Peyer's patch (tissue), 4 donors: ENCODE measurements around the gene CROCC. TPM values are rescaled to one million over a fixed set of nuclear protein-coding genes. Genes with fewer than 3 reads are reported as not detected.

ENCODE experiments used
- DNase-seq, 3 donors: peaks; one replicate each; pipeline ENCODE4 v3.0.0-alpha.2; 2017 to 2019
- H3K27ac ChIP-seq, 4 donors: fragments of 200-600 bp; sonication (generic); one replicate each; pipeline ENCODE4 v1.5.1; 2016 to 2019
- H3K27me3 ChIP-seq, 2 donors: fragments of 200-600 bp; sonication (generic); one replicate each; pipeline ENCODE4 v1.5.1; 2019
- H3K36me3 ChIP-seq, 3 donors: fragments of 200-600 bp; sonication (generic); one replicate each; pipeline ENCODE4 v1.5.1; 2016 to 2019
- H3K4me1 ChIP-seq, 4 donors: fragments of 200-600 bp; sonication (generic); one replicate each; pipeline ENCODE4 v1.5.1; 2016 to 2019
- H3K4me3 ChIP-seq, 4 donors: fragments of 200-600 bp; sonication (generic); 1 replicate in 3 of 4; 2 replicates in 1 of 4; pipeline ENCODE4 v1.5.1; 2016 to 2019; ENCODE audit warnings: mild to moderate bottlenecking in 1 of 4
- H3K9me3 ChIP-seq, 4 donors: fragments of 200-600 bp; sonication (generic); one replicate each; pipeline ENCODE4 v1.5.1; 2016 to 2019; ENCODE audit warnings: mild to moderate bottlenecking in 1 of 4
- POLR2A ChIP-seq, 2 donors: fragments of 450-650 bp; IDR thresholded peaks; one replicate each; pipeline ENCODE4 v1.5.1; 2017; ENCODE audit warnings: antibody characterized with exemption in 2 of 2, mild to moderate bottlenecking in 2 of 2, moderate library complexity in 2 of 2
- total RNA-seq, 4 donors: library from RNA; depleted of rRNA; stranded (reverse); fragments of >200 nt; gene quantifications; one replicate each; pipeline ENCODE4 v1.1.0, GENCODE V29; 2016
- TF ChIP-seq, protein P1 (sequence below), 6 experiments: fragments of 450-650 bp in 4 of 6; fragments of 200-600 bp in 2 of 6; sonication (generic) in 1 of 6; IDR thresholded peaks; one replicate each; pipeline ENCODE4 v1.5.1; 2017 to 2019; ENCODE audit warnings: antibody characterized with exemption in 6 of 6, mild to moderate bottlenecking in 3 of 6, moderate library complexity in 1 of 6

CROCC gene
- total RNA-seq, 4 donors from 2014 or later = 14.7 to 298 (median 45.1) TPM

DNA sequence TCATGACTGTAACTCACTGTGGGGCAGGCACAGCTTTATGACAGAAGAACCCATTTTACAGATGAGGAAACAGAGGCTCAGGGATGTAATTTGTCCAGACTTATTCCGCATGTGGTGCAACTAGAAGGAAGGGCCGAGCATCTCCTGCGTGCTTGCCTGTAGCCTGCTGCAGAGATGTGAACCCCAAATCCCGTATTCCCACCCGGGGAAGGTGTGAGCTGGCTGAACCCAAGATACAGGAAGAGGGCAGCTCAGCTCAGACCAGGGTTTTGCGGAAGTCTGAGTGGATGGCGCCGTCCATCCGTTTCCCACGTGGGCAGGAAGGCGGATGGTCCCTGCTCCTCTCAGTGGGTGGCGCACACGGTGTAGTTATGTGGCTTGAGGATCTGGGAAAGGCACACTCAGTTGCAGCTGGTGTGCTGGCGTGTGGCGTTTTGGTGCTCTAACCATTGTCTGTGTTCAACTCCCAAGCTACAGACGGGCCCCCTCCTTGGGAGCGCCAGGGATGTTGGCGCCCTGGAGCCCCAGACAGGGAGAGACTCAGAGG is 1.2 kb downstream of the CROCC start:
- H3K9me3 ChIP-seq = no peaks in the 10 kb centered on the region
- H3K27me3 ChIP-seq = no peaks in the 10 kb centered on the region
- no peak overlapping the region for H3K27ac ChIP-seq
- no peak for TF ChIP-seq POLR2A (IDR thresholded peaks at IDR 0.05)
- TF ChIP-seq, protein P1, sequence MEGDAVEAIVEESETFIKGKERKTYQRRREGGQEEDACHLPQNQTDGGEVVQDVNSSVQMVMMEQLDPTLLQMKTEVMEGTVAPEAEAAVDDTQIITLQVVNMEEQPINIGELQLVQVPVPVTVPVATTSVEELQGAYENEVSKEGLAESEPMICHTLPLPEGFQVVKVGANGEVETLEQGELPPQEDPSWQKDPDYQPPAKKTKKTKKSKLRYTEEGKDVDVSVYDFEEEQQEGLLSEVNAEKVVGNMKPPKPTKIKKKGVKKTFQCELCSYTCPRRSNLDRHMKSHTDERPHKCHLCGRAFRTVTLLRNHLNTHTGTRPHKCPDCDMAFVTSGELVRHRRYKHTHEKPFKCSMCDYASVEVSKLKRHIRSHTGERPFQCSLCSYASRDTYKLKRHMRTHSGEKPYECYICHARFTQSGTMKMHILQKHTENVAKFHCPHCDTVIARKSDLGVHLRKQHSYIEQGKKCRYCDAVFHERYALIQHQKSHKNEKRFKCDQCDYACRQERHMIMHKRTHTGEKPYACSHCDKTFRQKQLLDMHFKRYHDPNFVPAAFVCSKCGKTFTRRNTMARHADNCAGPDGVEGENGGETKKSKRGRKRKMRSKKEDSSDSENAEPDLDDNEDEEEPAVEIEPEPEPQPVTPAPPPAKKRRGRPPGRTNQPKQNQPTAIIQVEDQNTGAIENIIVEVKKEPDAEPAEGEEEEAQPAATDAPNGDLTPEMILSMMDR (IDR thresholded peaks at IDR 0.05) = no peak
- no peaks in the 10 kb centered on the region for H3K36me3 ChIP-seq
- no peak overlapping the region for H3K4me3 ChIP-seq
- peak in 1 of 3 donors; percentile 46 for DNase-seq
- peaks cover 0 to 10% (median 6%) of the 10 kb centered on the region in 4 donors for H3K4me1 ChIP-seq

DNA sequence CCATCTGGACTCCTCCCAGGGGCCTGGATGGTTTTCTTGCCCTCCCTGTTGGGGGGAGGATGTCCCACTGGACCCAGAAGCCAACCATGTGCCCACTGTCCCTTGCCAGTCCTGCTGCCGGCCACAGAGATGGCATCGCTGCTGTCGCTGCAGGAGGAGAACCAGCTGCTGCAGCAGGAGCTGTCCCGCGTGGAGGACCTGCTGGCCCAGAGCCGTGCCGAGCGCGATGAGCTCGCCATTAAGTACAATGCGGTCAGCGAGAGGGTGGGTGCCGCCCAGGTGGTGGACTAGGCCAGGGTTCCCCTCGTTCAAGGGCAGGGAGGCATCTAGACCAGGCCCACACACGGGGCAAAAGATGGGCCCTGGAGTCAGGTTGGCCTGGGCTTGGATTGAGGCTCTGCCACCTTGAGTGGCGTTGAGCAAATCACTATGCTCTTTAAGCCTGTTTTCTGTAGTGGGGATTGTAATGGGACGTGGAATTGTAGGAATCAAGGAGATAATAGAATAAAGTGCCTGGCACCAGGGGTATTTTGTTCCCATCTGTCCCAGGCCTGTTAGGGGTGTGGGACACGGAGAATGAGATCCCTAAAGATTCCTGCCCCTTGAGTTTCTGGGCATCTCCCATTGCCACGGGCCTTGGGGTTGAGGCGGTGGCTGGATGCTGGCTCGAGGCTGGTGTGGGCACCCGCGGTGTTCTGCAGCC is 2.6 kb downstream of the CROCC start:
- Histone ChIP-seq H3K4me3 (no peak overlapping the region), H3K36me3 (no peaks in the 10 kb centered on the region), H3K9me3 (no peaks in the 10 kb centered on the region), H3K4me1 (peaks cover 0 to 10% (median 6%) of the 10 kb centered on the region in 4 donors), H3K27me3 (no peaks in the 10 kb centered on the region), H3K27ac (no peak overlapping the region)
- TF ChIP-seq, protein P1 (IDR thresholded peaks at IDR 0.05) = no peak
- no peak for TF ChIP-seq POLR2A (IDR thresholded peaks at IDR 0.05)
- peak in 1 of 3 donors; percentile 47 for DNase-seq

DNA sequence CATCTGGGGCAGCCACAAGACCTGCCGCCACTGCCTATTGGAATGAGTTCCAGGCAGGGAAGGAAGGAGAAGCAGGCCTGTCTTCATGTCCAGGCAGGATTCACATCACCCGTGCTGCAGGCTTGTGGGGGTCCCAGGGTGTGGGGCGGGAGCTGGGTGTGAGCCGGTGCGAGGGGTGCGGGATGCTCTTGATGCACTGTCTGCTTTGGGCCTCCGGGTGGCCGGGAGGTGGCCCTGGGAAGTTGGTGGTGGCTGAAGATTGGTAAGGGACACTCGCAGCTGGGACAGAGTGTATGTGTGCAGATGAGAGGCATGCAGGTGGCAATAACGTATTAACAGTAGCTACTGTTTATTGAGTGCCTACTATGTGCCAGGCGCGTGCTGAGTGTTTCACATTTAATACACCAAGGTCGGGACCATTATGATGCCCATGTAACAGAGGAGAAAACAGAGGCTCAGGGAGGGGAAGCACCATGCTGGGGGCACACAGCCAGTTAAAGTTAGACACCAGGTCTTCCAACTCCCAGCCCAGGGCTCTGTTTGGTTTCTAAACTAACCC is 3.3 kb downstream of the CROCC start:
- TF ChIP-seq, protein P1 (IDR thresholded peaks at IDR 0.05) = no peak
- TF ChIP-seq POLR2A (IDR thresholded peaks at IDR 0.05) = no peak
- H3K27ac ChIP-seq = no peak overlapping the region
- peak in 2 of 3 donors; percentile 45 to 51 for DNase-seq
- H3K4me1 ChIP-seq = peaks cover 0 to 10% (median 6%) of the 10 kb centered on the region in 4 donors
- H3K9me3 ChIP-seq = no peaks in the 10 kb centered on the region
- no peak overlapping the region for H3K4me3 ChIP-seq
- no peaks in the 10 kb centered on the region for H3K27me3 ChIP-seq
- no peaks in the 10 kb centered on the region for H3K36me3 ChIP-seq

DNA sequence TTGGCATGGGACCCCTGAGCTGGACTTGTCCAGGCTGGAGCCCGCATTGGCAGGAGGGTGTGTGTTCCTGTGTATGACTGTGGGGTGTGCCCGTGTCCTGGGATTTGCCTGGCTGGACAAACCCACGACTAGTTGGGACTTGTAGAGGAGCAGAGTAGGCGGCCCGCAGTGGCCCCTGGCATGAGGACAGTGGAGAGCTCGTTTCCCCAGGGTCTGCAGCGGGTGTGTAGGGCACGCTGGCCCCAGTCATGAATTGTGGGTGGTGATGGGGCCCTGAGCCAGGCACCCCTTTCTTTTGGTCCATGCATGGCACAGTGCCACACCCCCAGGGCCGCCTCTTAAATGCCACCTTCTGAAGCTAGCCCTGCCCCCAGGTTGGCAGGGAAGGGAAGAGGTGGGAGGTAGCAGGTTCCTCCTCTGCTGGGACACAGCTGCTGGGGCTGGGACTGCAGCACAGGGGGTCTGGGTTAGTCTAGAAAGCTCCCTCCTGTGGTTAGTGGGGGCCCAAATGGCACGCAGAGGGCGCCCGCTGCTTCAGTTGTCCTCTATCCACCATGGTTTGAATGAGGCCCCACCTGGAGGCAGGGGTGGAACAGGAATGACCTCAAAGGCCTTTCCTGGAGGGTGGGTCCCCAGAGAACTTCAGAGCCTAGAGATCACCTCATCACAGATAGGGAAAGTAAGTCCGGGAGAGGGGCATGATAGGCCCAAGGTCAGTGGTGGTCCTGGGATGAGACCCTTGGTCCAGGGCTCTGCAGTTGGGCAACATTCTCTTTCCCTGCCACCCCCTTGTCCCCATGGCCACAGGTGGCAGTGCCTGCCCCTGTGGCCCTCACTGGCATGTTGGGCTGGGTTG is 4.1 kb downstream of the CROCC start:
- Histone ChIP-seq H3K9me3 (no peaks in the 10 kb centered on the region), H3K27me3 (no peaks in the 10 kb centered on the region), H3K27ac (no peak overlapping the region), H3K36me3 (no peaks in the 10 kb centered on the region), H3K4me1 (peaks cover 0 to 10% (median 6%) of the 10 kb centered on the region in 4 donors), H3K4me3 (no peak overlapping the region)
- peak in 2 of 3 donors; percentile 43 to 51 for DNase-seq
- TF ChIP-seq, protein P1 (IDR thresholded peaks at IDR 0.05) = no peak
- no peak for TF ChIP-seq POLR2A (IDR thresholded peaks at IDR 0.05)

DNA sequence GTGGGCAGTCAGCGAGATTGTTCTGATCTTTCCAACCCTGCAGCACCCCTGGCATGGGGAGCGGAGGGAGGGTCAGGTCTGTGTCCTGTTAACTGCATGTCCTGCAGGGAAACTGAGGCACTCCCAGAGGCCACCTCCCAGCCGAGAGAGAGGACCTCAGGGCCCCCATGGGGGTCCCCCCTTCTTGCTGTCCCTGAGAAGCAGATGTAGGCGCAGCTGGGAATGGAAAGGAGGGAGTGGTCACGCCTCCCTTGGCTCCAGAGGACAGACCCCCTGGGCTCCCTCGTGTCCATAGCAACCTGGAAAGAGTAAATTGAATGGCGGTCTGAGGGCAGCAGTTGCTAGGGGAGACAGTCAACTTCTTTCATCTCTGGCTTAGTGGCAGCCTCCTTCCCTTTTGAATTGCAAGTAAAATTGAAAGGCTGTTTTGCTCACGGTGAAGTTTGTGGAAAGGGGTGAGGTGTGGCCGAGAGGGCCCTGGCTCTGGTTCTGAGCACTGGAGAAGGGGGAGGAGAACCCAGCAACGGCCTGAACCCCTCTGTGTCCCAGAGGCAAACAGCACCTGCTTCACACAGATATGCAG is 4.9 kb downstream of the CROCC start:
- Histone ChIP-seq H3K27ac (no peak overlapping the region), H3K36me3 (no peaks in the 10 kb centered on the region), H3K9me3 (no peaks in the 10 kb centered on the region), H3K4me3 (no peak overlapping the region), H3K27me3 (no peaks in the 10 kb centered on the region), H3K4me1 (peaks cover 0 to 6% (median 5%) of the 10 kb centered on the region in 4 donors)
- DNase-seq = no peak
- TF ChIP-seq, protein P1 (IDR thresholded peaks at IDR 0.05) = no peak
- TF ChIP-seq POLR2A (IDR thresholded peaks at IDR 0.05) = no peak
